HepG2 (cell line): Measurements from ENCODE around the gene NTN4. TPM values are rescaled to one million over a fixed set of nuclear protein-coding genes. Genes with fewer than 3 reads are reported as not detected.

Experiments used
- CBFB ChIP-seq: sonication (generic); formaldehyde crosslinking; IDR thresholded peaks from 2 replicates; pipeline ENCODE4 v1.4.0; 2020; ENCODE audit warnings: missing genetic modification reagents
- CEBPG ChIP-seq: IDR thresholded peaks from 2 replicates; pipeline ENCODE4 v1.6.1; 2016
- EEA1 ChIP-seq: sonication (generic); formaldehyde crosslinking; IDR thresholded peaks from 2 replicates; pipeline ENCODE4 v1.5.1; 2020; ENCODE audit warnings: mild to moderate bottlenecking, missing genetic modification reagents, borderline replicate concordance
- FOXM1 ChIP-seq: sonication (generic); formaldehyde crosslinking; IDR thresholded peaks from 2 replicates; pipeline ENCODE4 v1.5.0; 2020; ENCODE audit warnings: missing genetic modification reagents
- NFIB ChIP-seq: sonication (generic); formaldehyde crosslinking; IDR thresholded peaks from 2 replicates; pipeline ENCODE4 v1.9.0; 2021; ENCODE audit warnings: missing genetic modification reagents, mild to moderate bottlenecking, borderline replicate concordance
- NFRKB ChIP-seq: fragments of 450-650 bp; IDR thresholded peaks from 2 replicates; pipeline ENCODE4 v1.6.1; 2017
- NR2F1 ChIP-seq, 2 experiments: fragments of 450-650 bp in 1 of 2; formaldehyde crosslinking in 1 of 2; IDR thresholded peaks; 2 replicates each; pipeline versions ENCODE4 v1.5.0 to v1.6.1; 2016 to 2020; ENCODE audit warnings: mild to moderate bottlenecking in 1 of 2, missing compliant biosample characterization in 1 of 2, missing genetic modification reagents in 1 of 2, moderate library complexity in 1 of 2
- PPARG ChIP-seq: conservative IDR thresholded peaks from 2 replicates; pipeline ENCODE4 v1.6.1; 2016; ENCODE audit warnings: missing biosample characterization, missing genetic modification reagents
- RFX1 ChIP-seq: fragments of 450-650 bp; IDR thresholded peaks from 2 replicates; pipeline ENCODE4 v1.6.1; 2017
- ZNF644 ChIP-seq: IDR thresholded peaks from 2 replicates; pipeline ENCODE4 v1.6.1; 2016; ENCODE audit warnings: low read depth
- ZNF75D ChIP-seq: sonication (generic); formaldehyde crosslinking; IDR thresholded peaks from 2 replicates; pipeline ENCODE4 v1.8.1; 2023; ENCODE audit warnings: missing genetic modification reagents, mild to moderate bottlenecking, borderline replicate concordance
- polyA plus RNA-seq, 8 experiments: library from polyadenylated mRNA; depleted of rRNA in 3 of 8; stranded (reverse) in 7 of 8; unstranded in 1 of 8; fragments of >200 nt; fragmentation: Illumina TruSeq in 4 of 8; extraction: Trizol in 4 of 8; gene quantifications; 2 replicates each; pipeline versions ENCODE4 v1.2.1 to v1.2.3, GENCODE V29; 2011 to 2016; ENCODE audit warnings: low read depth in 4 of 8, missing spikeins in 1 of 8, mixed read lengths in 1 of 8; ENCODE audit not compliant: insufficient read depth in 1 of 8
- total RNA-seq, 5 experiments: library from RNA; depleted of rRNA; stranded (reverse); fragments of >200 nt; fragmentation: Illumina TruSeq; extraction: Trizol; gene quantifications; 2 replicates each; pipeline ENCODE4 v1.2.3, GENCODE V29; 2016; ENCODE audit warnings: low read depth in 1 of 5
- TF ChIP-seq, protein P1 (sequence below): sonication (generic); formaldehyde crosslinking; IDR thresholded peaks from 2 replicates; pipeline ENCODE4 v1.5.0; 2020; ENCODE audit warnings: mild to moderate bottlenecking, missing genetic modification reagents, moderate library complexity
- TF ChIP-seq, protein P2 (sequence below): sonication (generic); formaldehyde crosslinking; IDR thresholded peaks from 2 replicates; pipeline ENCODE4 v1.5.0; 2020; ENCODE audit warnings: missing genetic modification reagents, mild to moderate bottlenecking, borderline replicate concordance
- TF ChIP-seq, protein P3 (sequence below): sonication (generic); formaldehyde crosslinking; IDR thresholded peaks from 2 replicates; pipeline ENCODE4 v1.8.0; 2022; ENCODE audit warnings: mild to moderate bottlenecking, missing genetic modification reagents, moderate library complexity
- TF ChIP-seq, protein P4 (sequence below): sonication (generic); formaldehyde crosslinking; IDR thresholded peaks from 2 replicates; pipeline ENCODE4 v1.5.0; 2020; ENCODE audit warnings: missing genetic modification reagents
- TF ChIP-seq, protein P5 (sequence below): conservative IDR thresholded peaks from 2 replicates; pipeline ENCODE4 v1.6.1; 2018; ENCODE audit warnings: missing genetic modification reagents
- TF ChIP-seq, protein P6 (sequence below): IDR thresholded peaks from 2 replicates; pipeline ENCODE4 v1.6.1; 2012; ENCODE audit warnings: low read length, improper control_type of control experiment
- TF ChIP-seq, protein P7 (sequence below): sonication (generic); formaldehyde crosslinking; IDR thresholded peaks from 2 replicates; pipeline ENCODE4 v1.4.0; 2020; ENCODE audit warnings: missing genetic modification reagents

Gene NTN4
- total and polyA plus RNA-seq, 2 of the 13 experiments (the other 11 are each of a cell fraction or from before 2014, with no cell fraction given): 7.8 to 11.5 TPM

DNA sequence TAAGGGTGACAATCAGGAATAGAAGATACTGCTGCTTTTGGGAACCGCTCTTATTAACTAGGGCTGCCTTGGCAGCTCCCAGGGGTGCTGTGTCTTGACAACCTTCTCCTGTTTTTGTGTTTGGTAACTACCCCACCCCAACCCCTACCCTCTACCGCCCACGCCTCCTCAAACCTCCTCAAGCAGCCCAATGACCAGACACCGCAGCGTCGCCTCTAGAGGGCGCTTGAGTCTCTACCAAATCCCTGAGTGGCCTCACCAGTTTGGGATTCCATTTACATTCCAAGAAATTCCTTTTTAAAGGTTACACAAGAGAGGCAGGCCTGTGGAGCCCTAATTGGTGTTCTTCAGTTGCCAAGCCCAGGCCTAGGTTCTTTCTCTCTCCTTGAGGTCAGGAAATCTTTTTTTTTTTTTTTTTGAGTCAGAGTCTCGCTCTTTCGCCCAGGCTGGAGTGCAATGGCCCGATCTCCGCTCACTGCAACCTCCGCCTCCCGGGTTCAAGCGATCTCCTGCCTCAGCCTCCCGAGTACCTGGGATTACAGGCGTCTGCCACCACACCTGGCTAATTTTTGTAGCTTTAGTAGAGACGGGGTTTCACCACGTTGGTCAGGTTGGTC lies 166.9 kb downstream of the NTN4 start (continued):
- TF ChIP-seq FOXM1 (CRISPR knock-in tag) (no peak), PPARG (CRISPR knock-in tag) (no peak), ZNF75D (CRISPR knock-in tag) (no peak), RFX1 (no peak), NR2F1 (CRISPR knock-in tag; IDR thresholded peaks at IDR 0.05) (no peak), CBFB (no peak), ZNF644 (CRISPR knock-in tag) (peak; percentile 30; the same call in 1 of the 2 replicates), NFIB (CRISPR knock-in tag) (no peak), NFRKB (no peak), CEBPG (CRISPR knock-in tag) (peak; percentile 29; the same call in 1 of the 2 replicates), EEA1 (no peak)
- TF ChIP-seq, protein P1, sequence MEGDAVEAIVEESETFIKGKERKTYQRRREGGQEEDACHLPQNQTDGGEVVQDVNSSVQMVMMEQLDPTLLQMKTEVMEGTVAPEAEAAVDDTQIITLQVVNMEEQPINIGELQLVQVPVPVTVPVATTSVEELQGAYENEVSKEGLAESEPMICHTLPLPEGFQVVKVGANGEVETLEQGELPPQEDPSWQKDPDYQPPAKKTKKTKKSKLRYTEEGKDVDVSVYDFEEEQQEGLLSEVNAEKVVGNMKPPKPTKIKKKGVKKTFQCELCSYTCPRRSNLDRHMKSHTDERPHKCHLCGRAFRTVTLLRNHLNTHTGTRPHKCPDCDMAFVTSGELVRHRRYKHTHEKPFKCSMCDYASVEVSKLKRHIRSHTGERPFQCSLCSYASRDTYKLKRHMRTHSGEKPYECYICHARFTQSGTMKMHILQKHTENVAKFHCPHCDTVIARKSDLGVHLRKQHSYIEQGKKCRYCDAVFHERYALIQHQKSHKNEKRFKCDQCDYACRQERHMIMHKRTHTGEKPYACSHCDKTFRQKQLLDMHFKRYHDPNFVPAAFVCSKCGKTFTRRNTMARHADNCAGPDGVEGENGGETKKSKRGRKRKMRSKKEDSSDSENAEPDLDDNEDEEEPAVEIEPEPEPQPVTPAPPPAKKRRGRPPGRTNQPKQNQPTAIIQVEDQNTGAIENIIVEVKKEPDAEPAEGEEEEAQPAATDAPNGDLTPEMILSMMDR (CRISPR knock-in tag): peak; percentile 85
- TF ChIP-seq, protein P2, sequence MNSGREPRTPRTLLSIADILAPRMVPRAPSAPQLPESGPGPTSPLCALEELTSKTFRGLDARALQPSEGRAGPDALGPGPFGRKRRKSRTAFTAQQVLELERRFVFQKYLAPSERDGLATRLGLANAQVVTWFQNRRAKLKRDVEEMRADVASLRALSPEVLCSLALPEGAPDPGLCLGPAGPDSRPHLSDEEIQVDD: no peak
- TF ChIP-seq, protein P3, sequence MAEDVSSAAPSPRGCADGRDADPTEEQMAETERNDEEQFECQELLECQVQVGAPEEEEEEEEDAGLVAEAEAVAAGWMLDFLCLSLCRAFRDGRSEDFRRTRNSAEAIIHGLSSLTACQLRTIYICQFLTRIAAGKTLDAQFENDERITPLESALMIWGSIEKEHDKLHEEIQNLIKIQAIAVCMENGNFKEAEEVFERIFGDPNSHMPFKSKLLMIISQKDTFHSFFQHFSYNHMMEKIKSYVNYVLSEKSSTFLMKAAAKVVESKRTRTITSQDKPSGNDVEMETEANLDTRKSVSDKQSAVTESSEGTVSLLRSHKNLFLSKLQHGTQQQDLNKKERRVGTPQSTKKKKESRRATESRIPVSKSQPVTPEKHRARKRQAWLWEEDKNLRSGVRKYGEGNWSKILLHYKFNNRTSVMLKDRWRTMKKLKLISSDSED (CRISPR knock-in tag): no peak
- TF ChIP-seq, protein P4, sequence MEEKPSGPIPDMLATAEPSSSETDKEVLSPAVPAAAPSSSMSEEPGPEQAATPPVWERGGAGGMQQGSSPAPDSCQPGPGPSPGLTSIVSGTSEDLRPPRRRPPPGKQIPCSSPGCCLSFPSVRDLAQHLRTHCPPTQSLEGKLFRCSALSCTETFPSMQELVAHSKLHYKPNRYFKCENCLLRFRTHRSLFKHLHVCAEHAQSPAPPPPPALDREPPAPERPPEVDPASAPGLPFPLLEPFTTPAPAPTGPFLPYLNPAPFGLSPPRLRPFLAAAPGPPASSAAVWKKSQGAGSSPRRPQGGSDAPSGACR (CRISPR knock-in tag): no peak
- TF ChIP-seq, protein P5, sequence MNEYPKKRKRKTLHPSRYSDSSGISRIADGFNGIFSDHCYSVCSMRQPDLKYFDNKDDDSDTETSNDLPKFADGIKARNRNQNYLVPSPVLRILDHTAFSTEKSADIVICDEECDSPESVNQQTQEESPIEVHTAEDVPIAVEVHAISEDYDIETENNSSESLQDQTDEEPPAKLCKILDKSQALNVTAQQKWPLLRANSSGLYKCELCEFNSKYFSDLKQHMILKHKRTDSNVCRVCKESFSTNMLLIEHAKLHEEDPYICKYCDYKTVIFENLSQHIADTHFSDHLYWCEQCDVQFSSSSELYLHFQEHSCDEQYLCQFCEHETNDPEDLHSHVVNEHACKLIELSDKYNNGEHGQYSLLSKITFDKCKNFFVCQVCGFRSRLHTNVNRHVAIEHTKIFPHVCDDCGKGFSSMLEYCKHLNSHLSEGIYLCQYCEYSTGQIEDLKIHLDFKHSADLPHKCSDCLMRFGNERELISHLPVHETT (CRISPR knock-in tag): no peak
- TF ChIP-seq, protein P6, sequence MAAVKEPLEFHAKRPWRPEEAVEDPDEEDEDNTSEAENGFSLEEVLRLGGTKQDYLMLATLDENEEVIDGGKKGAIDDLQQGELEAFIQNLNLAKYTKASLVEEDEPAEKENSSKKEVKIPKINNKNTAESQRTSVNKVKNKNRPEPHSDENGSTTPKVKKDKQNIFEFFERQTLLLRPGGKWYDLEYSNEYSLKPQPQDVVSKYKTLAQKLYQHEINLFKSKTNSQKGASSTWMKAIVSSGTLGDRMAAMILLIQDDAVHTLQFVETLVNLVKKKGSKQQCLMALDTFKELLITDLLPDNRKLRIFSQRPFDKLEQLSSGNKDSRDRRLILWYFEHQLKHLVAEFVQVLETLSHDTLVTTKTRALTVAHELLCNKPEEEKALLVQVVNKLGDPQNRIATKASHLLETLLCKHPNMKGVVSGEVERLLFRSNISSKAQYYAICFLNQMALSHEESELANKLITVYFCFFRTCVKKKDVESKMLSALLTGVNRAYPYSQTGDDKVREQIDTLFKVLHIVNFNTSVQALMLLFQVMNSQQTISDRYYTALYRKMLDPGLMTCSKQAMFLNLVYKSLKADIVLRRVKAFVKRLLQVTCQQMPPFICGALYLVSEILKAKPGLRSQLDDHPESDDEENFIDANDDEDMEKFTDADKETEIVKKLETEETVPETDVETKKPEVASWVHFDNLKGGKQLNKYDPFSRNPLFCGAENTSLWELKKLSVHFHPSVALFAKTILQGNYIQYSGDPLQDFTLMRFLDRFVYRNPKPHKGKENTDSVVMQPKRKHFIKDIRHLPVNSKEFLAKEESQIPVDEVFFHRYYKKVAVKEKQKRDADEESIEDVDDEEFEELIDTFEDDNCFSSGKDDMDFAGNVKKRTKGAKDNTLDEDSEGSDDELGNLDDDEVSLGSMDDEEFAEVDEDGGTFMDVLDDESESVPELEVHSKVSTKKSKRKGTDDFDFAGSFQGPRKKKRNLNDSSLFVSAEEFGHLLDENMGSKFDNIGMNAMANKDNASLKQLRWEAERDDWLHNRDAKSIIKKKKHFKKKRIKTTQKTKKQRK: no peak
- TF ChIP-seq, protein P7, sequence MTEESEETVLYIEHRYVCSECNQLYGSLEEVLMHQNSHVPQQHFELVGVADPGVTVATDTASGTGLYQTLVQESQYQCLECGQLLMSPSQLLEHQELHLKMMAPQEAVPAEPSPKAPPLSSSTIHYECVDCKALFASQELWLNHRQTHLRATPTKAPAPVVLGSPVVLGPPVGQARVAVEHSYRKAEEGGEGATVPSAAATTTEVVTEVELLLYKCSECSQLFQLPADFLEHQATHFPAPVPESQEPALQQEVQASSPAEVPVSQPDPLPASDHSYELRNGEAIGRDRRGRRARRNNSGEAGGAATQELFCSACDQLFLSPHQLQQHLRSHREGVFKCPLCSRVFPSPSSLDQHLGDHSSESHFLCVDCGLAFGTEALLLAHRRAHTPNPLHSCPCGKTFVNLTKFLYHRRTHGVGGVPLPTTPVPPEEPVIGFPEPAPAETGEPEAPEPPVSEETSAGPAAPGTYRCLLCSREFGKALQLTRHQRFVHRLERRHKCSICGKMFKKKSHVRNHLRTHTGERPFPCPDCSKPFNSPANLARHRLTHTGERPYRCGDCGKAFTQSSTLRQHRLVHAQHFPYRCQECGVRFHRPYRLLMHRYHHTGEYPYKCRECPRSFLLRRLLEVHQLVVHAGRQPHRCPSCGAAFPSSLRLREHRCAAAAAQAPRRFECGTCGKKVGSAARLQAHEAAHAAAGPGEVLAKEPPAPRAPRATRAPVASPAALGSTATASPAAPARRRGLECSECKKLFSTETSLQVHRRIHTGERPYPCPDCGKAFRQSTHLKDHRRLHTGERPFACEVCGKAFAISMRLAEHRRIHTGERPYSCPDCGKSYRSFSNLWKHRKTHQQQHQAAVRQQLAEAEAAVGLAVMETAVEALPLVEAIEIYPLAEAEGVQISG (CRISPR knock-in tag): no peak
